ENCODE results near the gene UST.

Gene UST

DNA sequence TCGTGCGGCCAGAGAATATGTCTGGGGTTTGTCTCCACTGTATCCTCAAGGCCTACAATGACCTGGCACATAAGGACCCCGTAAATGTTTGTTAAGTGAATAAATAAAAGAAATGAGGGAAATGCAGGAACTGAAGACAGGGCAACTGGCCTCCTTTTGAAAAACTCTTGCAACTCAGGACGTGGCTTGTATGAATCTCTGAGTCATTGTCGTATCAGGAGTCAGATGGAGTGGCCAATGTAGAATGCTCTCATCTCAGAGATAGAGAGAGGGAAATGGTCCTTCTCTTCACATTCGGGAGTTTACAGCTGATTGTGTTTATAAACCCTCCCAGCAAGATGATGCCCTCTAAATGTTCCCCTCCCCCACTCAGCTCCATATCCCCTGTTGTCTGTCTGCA, 57.1 kb downstream of the UST start:
- no peak for DNase-seq (ENCODE audit: low spot score)

DNA sequence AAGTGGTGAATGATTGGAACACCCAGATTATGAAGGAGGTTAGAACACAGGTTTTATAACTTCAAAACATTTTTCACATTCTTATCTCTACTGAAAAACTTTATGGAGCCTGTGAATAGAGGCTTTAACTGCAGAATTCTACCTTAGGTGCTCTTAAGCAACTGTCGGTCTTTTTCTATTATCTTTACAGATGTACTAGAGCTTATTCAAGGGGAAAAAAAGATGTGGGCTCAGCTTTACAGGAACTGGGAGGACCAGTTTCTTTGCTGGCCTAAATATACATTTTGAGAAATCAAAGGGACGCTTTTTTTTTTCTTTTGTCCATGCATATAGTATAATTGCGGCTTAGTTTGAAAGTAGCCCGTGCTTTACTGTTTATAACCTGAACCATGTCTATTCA, 58.9 kb downstream of the UST start:
- no peak for DNase-seq (ENCODE audit: low spot score)

DNA sequence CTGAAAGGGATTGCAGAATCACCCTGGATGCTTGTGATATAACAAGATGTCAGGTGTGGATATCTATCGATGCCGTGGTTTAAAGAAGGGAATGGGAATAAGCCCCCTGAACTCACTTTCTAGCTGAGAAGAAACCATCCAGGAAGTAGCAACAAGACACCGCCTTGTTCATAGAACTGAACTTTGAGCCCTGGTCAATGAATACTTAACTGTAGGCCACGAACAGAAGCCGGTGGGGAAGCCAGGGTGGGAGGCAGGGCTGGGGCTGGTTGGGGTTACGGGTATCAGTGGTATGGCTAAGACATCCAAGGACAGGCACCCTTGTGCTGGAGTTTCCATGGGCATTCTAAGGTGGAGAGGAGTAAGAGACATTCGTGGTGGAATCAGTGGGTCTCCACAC, 61.0 kb downstream of the UST start:
- DNase-seq (ENCODE audit: low spot score): no peak

DNA sequence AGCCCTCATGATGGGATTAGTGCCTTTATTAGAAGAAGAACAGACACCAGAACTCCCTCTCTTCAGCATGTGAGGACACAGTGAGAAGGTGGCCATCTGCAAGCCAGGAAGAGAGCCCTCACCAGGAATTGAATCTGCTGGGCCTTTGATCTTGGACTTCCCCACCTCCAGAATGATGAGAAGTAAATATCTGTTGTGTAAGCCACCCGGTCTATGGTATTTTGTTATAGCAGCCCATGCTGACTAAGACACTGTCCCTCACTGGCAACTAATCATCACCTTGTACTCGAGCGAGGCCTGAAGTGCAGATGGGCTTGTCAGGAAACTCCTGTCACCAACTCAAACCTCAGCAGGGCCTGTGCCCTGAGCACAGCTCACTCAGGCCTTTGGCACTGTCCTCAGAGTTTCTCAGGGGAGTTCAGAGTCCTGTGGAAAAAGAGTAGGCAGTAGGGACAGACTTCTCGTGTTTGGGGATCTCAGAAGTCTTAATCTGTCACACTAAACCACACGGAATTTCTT, 62.0 kb downstream of the UST start:
- no peak for DNase-seq (ENCODE audit: low spot score)

DNA sequence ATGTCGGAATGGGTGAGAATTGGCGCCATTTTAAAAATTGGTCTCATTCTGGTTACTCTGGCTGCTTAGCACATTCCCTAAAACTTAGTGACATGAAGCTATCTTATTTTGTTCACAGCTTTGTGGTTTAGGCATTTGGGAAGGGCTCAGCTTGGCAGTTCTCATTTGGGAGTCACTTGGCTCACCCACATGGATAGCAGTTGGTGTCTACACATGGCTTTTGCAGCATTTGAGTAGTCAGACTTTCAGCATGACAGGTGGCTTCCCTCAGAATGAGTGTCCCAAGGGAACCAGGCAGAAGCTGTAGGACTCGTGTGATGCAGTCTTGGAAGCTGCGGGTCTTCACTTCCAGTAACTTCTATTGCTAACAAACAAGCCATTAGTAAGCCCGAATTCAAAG, 64.6 kb downstream of the UST start:
- no peak for DNase-seq (ENCODE audit: low spot score)

DNA sequence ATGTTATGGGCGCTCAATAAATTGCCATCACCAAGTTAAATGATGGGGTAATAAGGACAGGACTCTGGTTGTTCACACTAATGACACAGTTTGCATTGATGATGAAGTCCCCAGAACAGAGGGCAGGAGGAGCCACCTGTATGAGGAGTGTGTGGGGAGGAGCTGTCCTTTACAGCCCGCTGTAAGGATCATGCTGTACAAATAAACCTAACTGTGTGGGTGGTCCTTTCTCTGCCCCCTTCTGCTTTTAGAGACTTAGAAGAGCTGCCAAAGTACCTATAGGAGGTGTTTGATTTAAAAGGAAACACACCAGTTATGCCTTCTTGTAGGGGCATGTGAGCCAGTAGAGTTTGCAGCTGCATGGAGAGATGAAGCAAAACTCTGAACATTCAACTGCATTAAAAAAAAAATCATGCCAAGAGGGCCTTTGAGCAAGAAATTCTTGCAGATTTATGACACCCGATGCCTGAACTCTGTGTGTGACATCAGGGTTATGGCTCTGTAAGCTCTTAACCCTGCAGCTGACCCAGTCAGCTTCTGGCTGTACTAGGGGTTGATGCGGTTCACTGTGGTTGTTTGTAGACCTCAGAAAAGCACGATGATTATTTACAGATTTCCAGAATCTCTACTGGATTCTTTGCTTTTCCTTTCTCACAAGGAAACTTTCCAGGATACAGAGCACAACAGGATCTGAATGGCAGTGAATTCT, 67.4 kb downstream of the UST start:
- no peak for DNase-seq (ENCODE audit: low spot score)

DNA sequence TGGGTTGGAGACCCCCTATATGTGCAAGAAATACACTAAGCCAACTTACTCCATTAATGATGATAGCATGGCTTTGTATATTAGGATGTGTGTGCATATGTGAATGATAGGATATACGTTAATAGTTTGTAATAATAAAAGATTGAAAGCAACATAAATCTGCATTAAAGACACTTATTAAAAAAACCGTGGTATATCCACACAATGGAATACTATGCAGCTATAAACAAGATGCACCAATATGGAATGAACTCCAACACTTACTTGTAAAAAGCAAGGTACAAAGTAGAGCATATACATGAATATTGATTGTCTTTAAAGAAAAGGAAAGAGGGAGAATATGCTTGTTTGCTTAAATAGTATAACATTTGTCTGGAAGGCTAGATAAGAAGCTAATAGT, 68.0 kb downstream of the UST start:
- DNase-seq (ENCODE audit: low spot score): no peak

DNA sequence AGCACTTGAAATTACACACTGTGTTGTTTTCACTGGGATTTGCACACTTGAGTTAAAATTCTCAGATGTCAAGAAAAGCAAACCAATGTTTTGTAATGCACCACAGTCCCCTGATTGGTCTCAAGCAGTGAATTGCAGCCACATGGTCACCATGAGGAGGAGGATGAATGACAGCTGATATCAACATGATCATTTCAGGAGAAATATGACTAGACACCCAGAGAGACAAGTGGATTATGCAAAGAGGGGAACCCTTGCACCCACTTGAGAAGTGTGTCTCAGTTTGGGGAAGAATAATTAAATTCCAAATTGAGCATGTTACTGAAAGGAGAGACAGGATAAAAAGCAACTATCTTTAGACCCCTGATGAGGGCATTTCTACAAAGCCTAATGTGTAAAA, 69.3 kb downstream of the UST start:
- DNase-seq (ENCODE audit: low spot score): no peak

DNA sequence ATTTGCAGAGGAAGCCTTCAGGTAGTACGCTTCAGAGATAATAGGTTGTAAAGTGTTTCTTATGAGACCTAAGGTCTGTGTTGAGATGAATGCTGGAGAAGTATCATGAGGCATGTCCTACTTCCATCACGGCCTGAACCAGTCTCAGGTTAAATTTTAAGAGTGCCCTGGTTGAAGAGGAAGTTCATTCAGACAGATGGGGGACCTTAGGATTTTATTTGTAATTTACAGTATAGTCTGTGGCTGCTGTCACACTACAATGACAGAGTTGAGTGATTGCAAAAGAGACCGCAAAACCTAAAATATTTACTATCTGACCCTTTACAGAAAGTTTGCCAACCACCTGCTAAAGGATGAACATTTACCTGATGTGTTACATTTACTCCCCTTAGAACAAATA, 70.9 kb downstream of the UST start:
- no peak for DNase-seq (ENCODE audit: low spot score)

DNA sequence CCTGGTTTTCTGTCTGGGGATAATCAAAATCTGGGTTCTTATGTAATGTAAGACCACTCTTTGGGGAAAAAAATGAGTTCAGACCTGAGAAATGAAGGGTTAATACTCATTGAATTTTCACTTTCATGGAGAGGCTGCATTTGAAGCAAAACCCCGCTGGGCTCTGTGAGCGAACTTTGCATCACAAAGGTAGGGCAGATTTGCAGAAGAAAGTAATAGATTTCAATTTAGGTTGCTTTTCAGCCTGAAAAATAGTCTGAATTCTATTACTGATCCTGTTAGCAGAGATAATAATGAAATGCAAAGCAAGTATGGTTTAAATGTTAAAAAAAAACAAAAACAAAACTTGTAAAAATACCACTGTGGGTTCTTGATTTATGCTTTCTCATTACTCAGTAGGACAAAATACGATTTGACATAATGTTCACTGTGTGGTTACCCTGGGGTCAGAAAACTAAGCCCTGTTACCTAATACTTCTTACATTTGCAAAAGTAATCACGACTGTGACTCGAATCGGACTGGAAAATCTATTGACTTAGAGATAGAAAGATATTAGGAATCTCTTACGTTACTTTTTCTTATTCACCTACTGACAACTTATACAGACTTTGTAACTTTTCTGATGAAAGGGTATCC, 72.2 kb downstream of the UST start:
- DNase-seq (ENCODE audit: low spot score): no peak

DNA sequence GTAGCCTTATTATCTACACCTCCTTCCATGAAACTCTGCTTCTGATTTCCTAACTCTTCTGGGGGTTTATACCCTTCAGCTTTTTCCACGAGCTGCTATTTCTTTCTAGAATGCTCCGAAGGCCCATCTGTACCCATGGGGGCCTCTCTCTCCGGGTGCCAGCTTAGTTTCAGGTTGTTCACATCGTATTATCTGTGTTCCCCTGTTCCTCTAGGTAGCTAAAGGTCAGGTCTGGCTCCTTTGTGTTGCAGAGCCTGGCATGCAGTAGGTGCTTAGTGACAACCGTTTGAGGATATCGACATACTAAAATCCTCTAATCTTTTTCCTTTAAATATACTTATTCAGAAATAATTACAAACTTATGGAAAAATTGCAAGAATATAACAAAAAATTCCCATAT, 73.0 kb downstream of the UST start:
- no peak for DNase-seq (ENCODE audit: low spot score)

DNA sequence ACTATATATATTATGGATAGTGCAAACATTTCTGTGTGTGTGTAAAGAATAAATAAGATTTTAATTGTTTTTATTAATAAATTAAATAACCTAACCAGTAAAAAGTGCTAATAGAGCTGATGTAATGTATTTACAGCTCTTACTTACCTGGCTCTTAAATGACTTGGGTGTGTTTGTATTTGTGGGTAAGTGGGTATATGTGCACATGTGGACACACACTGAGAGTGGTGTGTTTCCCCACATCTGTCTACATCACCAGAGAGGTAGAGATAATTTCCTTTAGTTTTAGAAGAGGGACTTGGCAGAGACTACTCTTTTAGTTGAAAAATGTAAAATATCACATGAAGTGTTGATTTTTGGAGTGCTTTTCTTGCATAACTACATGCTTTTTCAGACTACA, 76.0 kb downstream of the UST start:
- DNase-seq (ENCODE audit: low spot score): no peak

DNA sequence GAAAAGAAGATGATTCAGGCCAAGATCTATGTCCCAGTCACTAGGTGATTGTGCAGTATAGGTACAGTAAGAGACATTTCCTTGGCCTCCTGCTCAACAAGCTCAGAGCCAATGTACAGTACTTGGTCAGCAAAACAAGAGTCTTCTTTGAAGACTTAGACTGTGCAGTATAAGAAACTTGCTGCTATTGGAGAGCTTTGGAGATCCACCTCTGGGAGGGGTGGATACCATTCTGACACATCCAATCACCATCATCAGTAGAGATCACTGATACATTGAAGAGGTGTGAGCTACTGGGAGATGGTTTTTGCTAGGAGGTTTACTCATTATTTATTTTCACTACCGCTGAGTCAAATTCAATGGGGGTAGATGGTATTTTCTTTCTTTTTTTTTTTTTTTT, 77.5 kb downstream of the UST start:
- no peak for DNase-seq (ENCODE audit: low spot score)

DNA sequence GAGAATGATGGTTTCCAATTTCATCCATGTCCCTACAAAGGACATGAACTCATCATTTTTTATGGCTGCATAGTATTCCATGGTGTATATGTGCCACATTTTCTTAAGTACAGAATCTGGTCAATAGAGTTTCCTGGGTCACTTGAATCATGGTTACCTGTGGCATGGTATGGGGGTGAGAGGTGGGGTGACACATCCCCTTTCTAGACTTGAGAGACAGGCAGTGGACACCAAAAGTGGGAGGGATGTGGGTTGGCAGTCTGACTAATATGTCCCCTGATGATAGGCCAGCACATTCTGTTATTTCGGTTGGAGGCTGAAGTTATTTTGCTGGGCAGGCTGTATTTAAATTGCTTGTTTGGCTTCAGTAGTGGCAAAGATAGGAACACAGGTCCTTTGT, 78.1 kb downstream of the UST start:
- no peak for DNase-seq (ENCODE audit: low spot score)

DNA sequence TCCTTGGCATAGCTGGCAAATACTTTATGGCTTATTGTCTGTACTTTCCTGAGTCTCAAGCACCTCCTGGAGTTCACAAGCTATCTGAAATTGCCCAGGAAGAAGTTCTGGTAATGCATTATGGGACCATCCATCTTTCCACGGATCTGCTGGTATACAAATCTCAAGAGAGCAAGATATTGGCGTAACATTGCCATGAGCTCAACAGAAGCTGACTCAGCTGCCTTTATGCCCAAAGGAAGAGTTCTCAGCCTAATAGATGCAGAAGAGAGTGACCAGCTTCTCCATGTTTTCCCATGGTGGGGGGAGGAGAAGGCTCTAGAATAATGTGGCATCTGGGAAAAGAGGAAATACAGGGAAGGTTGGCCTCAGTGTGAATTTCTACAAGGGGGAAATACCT, 78.7 kb downstream of the UST start:
- DNase-seq (ENCODE audit: low spot score): no peak

DNA sequence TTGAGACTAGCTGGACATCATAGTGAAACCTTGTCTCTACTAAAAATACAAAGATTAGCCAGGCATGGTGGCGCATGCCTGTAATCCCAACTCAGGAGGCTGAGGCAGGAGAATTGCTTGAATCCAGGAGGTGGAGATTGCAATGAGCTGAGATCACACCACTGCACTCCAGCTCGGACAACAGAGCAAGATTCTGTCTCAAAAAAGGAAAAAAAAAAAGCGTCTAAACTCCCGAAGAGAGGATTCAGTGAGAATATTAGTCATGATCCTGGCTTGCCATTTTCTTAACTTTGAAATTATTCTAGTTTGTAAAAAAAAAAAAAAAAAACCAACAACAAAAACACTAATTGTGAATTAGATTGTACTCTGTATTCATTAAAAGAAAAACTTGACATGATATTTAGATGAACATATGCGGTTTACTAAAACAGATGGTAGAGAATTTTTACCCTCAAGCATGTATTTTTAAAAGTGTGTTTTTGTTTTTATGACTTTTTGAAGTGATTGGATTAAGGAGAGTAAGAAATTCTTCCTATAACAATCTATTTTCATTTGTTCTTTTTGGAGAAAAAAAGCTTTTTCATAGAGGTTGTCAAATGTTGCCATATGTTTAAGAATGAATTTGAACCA, 80.7 kb downstream of the UST start:
- DNase-seq (ENCODE audit: low spot score): no peak

DNA sequence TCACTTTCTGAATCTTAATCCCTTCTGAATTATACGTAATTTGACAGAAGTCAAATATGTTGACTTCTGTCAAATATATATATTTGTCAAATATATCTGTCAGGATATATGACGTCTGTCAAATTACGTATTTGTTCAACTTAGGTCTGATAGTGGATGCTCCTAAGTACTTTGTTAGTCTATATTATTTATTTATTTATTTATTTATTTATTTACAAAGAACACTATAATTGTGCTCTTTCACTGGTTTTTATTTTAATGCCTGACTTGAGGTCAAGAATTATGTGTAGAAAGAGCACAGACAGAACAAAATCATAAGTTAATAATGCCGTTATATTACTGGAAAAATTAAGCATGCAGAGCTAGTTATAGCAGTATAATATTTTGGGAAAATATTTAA, 81.2 kb downstream of the UST start:
- DNase-seq (ENCODE audit: low spot score): no peak

DNA sequence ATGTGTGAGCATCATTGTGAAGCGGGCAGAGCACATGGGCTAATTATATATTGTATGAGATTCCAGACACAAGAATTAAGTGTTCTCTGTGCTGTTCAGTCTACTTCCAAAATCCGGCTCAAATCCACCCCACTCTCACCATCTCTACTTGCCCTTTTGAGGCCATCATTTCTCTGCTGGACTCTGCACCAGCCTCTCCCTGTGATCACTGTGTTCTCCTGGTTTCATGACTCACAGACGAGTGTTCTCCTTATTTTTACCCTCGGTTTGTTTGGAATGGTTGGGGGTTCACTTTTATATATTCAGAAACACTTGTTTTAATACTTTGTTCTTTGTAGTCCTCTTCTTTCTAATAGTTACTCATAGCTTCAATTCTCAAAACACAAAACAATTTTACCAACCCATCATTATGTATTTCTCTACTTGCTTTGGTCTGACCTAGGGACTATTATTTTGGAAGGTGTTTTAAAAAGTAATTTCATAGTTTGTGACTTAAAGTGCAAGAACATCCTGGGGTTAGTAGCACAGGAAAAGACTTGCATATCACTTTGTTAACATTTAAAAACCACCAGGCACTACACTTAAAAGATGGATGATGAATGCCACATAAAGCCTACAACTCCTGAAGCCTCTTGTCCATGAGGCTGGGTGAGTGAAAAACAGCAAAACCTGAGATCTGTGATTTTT, 82.7 kb downstream of the UST start:
- no peak for DNase-seq (ENCODE audit: low spot score)

DNA sequence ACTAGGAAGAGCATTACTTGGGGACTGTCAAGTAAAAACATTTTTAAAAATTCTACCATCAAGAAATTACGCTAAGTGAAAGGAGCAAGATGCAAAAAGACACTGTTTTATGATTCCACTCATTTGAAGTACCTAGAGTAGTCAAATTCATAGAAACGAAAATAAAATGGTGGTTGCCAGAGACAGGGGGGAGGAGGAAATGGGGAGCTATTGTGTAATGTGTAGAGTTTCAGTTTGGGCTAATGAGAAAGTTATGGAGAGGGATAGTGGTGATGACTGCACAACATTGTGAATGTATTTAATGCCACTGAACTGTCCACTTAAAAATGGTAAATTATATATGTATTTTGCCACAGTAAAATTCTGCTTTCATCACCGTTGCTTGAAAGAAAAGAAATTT, 83.8 kb downstream of the UST start:
- DNase-seq (ENCODE audit: low spot score): no peak

DNA sequence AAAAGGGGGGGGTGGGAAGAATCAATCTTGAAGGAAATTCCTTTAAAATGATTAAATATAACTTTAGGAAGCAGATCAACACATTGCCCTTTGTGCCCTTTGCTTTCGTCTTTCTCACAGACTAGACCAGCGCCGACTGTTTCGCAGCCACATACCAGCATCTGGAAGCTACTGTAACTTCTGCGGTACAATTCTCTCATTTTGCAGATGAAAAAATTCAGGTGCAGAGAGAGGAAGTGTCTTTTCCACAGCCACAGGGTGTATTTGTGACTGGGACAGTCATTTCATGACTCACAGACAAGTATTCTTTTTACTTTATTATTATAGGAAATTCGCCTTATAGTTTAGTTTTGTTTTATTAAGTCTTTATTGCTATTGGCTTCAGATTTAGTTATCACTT, 84.2 kb downstream of the UST start:
- DNase-seq (ENCODE audit: low spot score): no peak

DNA sequence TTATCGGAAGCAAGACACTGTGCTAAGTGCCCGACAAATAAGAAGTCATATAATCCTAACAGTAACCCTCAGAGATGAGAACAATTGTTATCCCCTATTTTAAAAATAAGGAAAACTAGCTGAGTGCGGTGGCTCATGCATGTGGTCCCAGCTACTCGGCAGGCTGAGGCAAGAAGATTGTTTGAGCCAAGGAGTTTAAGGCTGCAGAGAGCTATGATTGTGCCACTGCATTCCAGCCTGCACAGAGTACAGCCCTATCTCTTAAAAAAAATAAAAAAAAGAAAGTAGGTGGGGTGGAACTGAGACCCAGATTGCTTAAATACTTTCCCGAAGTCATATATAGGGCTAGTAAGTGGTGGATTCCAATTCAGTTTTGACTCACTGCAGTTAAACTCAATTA, 84.7 kb downstream of the UST start:
- DNase-seq (ENCODE audit: low spot score): no peak

DNA sequence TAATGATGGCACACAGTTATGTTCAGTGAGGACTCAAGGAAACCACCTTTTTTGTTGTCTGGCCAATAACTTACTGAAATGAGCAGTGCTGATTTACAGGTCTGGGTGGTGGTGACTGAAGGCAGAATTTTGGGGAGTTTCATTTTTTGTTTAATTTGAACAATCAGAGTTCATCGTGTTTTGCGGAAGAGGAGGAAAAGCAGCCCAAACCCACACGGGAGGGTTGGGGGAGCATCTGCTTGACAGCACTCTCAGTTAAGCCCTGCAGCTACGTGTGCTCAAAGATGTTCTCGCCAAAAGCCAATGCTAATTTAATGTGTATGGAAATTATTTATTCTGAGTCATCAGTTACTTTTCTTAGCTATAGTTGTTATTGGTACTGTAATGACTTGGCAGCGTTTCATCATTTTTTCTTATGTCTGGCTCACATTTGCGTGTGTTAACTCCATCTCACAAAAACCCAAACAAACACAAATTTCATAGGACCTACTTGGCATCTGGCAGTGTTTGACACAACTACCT, 89.2 kb downstream of the UST start:
- no peak for DNase-seq (ENCODE audit: low spot score)

DNA sequence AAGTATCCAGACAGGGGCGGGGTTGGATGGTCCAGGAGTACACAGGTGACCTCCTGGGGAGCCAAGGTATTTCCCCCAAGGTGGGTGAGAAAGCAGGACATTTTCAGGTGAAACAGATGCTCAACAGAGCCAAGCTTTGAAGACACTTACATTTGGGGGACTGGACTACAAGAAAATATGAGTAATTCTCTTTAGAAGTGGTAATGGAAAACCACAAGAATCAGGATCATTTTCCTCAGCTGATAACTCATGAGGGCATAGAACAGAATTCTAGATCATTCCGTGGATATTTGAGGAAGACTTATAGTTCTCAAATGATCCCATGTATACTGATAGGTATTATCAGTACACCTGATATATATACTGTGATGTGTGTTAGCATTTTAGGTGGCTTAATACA, 89.9 kb downstream of the UST start:
- no peak for DNase-seq (ENCODE audit: low spot score)
